Tibial nerve (tissue), 4 donors: Measurements from ENCODE around the gene NFASC. TPM values are rescaled to one million over a fixed set of nuclear protein-coding genes. Genes with fewer than 3 reads are reported as not detected.
A peak's percentile ranks its signal among the peaks of the same experiment; 100 is the strongest.

Source experiments
- DNase-seq, 2 donors: peaks; one replicate each; pipeline ENCODE4 v3.0.0-alpha.2; 2019; ENCODE audit warnings: low spot score in 2 of 2
- H3K27ac ChIP-seq, 4 donors: fragments of 200-600 bp; sonication (generic) in 3 of 4; one replicate each; pipeline ENCODE4 v1.5.1; 2017 to 2019; ENCODE audit warnings: mild to moderate bottlenecking in 1 of 4
- H3K27me3 ChIP-seq, 2 donors: fragments of 200-600 bp; sonication (generic) in 1 of 2; one replicate each; pipeline versions ENCODE4 v1.5.1 to v1.6.0; 2017 to 2019
- H3K36me3 ChIP-seq, 3 donors: fragments of 200-600 bp; sonication (generic); one replicate each; pipeline ENCODE4 v1.5.1; 2018 to 2019
- H3K4me1 ChIP-seq, 4 donors: fragments of 200-600 bp; sonication (generic) in 3 of 4; one replicate each; pipeline ENCODE4 v1.5.1; 2017 to 2019
- H3K4me3 ChIP-seq, 4 donors: fragments of 200-600 bp; sonication (generic) in 3 of 4; one replicate each; pipeline ENCODE4 v1.5.1; 2017 to 2019; ENCODE audit warnings: mild to moderate bottlenecking in 1 of 4, moderate library complexity in 1 of 4
- H3K9me3 ChIP-seq, 4 donors: fragments of 200-600 bp; sonication (generic) in 3 of 4; one replicate each; pipeline ENCODE4 v1.5.1; 2017 to 2019
- EP300 ChIP-seq, 2 donors: sonication (generic); formaldehyde crosslinking; IDR thresholded peaks; one replicate each; pipeline ENCODE4 v1.6.1; 2017; ENCODE audit warnings: antibody characterized with exemption in 2 of 2, mild to moderate bottlenecking in 1 of 2
- POLR2A ChIP-seq, 2 donors: fragments of 450-650 bp; IDR thresholded peaks; one replicate each; pipeline ENCODE4 v1.6.1; 2017; ENCODE audit warnings: antibody characterized with exemption in 2 of 2, mild to moderate bottlenecking in 2 of 2, moderate library complexity in 2 of 2
- WGBS, 2 donors: methylation state at CpG; one replicate each; pipeline ENCODE4 v1.1.5; 2018; 5-methylcytosine and 5-hydroxymethylcytosine counted together
- total RNA-seq, 4 donors: library from RNA; depleted of rRNA; stranded (reverse); fragments of >200 nt; gene quantifications; one replicate each; pipeline ENCODE4 v1.1.0, GENCODE V29; 2016
- TF ChIP-seq, protein P1 (sequence below), 5 experiments: fragments of 200-600 bp in 3 of 5; fragments of 450-650 bp in 2 of 5; sonication (generic) in 3 of 5; IDR thresholded peaks; one replicate each; pipeline ENCODE4 v1.5.1; 2016 to 2019; ENCODE audit warnings: antibody characterized with exemption in 5 of 5, mild to moderate bottlenecking in 3 of 5, moderate library complexity in 2 of 5

The NFASC gene
- total RNA-seq, 4 donors from 2014 or later = 69.9 to 112 (median 94.0) TPM

DNA sequence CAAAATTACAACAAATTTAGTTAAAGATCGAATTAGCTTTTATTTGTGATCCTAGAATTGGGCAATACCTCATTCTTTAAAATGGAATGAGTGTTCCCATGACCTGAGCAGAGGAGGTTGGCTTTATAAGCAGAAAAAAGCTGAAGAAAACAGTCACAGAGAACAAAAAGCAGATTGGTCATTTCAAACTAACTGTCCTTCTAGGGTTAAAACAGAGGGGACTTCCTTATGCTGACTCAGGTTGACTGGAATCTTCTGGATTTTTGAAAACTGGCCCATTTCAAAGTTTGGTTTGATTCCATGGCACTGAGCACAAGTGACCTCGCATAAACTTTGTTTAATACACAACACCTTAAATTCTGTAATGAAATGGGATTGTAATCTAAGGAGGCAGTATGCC, 17.6 kb downstream of the NFASC start:
- peaks cover 0 to 45% (median 17%) of the 10 kb centered on the region in 4 donors for H3K4me1 ChIP-seq
- H3K4me3 ChIP-seq = no peak overlapping the region
- no peaks in the 10 kb centered on the region for H3K9me3 ChIP-seq
- no peak for DNase-seq
- H3K27me3 ChIP-seq = no peaks in the 10 kb centered on the region
- H3K27ac ChIP-seq = peak overlapping the region in 3 of 4 donors; percentile 26 to 81 (median 74)
- 33 to 40% methylated on average over 2 of the region's 2 CpGs for WGBS, 2 donors
- H3K36me3 ChIP-seq = no peaks in the 10 kb centered on the region
- TF ChIP-seq POLR2A (IDR thresholded peaks at IDR 0.05) = no peak
- no peak for TF ChIP-seq EP300 (IDR thresholded peaks at IDR 0.05)

DNA sequence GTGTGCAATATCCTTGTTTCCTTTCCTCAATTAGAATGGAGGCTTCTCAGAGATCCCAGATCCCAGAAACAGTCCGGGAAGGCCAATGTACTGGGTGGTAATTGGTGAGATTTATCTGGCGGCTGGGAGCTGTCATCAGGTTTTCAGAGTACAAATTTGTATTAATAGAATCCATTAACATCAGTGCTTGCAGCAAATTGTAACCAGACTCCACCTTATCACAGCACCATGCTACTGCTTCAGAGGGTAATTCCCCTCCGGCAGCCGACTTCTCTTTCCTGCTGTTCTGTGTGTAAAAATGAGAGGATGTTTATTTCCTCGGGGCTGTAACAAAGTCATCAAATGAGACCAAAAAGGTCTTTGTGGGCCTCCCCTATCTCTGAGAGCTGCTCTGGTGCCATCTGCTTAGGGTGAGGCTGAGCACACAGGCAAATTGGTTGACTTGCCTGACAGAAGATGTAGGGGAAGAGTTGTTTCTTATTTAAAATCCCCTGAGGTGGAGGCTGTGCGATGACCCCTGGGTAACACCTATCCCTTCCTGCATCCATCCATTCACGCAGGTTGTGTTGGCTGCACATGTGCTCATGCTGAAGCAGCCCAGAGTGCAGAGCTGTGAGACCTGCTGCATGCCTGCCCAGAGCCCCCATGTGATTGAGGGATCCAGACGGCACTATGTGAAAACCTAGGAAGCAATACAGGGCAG, 19.2 kb downstream of the NFASC start:
- Histone ChIP-seq H3K4me1 (peaks cover 0 to 30% (median 13%) of the 10 kb centered on the region in 4 donors), H3K4me3 (no peak overlapping the region), H3K36me3 (no peaks in the 10 kb centered on the region), H3K27me3 (no peaks in the 10 kb centered on the region), H3K9me3 (no peaks in the 10 kb centered on the region), H3K27ac (peak overlapping the region in 2 of 4 donors; percentile 11 to 81)
- TF ChIP-seq, protein P1, sequence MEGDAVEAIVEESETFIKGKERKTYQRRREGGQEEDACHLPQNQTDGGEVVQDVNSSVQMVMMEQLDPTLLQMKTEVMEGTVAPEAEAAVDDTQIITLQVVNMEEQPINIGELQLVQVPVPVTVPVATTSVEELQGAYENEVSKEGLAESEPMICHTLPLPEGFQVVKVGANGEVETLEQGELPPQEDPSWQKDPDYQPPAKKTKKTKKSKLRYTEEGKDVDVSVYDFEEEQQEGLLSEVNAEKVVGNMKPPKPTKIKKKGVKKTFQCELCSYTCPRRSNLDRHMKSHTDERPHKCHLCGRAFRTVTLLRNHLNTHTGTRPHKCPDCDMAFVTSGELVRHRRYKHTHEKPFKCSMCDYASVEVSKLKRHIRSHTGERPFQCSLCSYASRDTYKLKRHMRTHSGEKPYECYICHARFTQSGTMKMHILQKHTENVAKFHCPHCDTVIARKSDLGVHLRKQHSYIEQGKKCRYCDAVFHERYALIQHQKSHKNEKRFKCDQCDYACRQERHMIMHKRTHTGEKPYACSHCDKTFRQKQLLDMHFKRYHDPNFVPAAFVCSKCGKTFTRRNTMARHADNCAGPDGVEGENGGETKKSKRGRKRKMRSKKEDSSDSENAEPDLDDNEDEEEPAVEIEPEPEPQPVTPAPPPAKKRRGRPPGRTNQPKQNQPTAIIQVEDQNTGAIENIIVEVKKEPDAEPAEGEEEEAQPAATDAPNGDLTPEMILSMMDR (IDR thresholded peaks at IDR 0.05) = no peak
- no peak for TF ChIP-seq EP300 (IDR thresholded peaks at IDR 0.05)
- no peak for TF ChIP-seq POLR2A (IDR thresholded peaks at IDR 0.05)
- 62 to 66% methylated on average over 8 of the region's 8 CpGs for WGBS, 2 donors
- DNase-seq = no peak

DNA sequence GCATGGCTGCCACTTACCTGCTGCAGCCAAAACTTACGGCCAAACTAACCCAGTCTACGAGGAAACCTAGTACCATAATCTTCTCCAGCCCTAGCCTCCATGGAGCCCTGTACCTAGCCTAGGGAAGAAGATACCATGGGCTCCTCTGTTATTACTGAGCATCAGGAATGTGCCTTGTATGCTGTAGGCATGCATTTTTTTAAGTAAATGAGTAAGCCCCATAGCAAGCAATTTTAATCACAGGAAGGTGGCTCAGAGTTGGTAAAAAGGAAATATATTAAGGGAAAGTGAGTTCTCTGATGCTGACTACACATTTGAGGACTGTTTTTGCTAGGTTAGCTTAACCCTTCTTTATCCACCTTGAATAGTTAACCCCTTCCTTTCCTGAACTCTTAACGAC, 21.2 kb downstream of the NFASC start:
- no peaks in the 10 kb centered on the region for H3K36me3 ChIP-seq
- WGBS, 2 donors = 71 to 89% methylated on average over 3 of the region's 3 CpGs
- H3K4me1 ChIP-seq = peaks cover 0 to 11% (median 5%) of the 10 kb centered on the region in 4 donors
- no peak for TF ChIP-seq POLR2A (IDR thresholded peaks at IDR 0.05)
- no peak for TF ChIP-seq EP300 (IDR thresholded peaks at IDR 0.05)
- TF ChIP-seq, protein P1 (IDR thresholded peaks at IDR 0.05) = no peak
- H3K27me3 ChIP-seq = no peaks in the 10 kb centered on the region
- DNase-seq = no peak
- peak overlapping the region in 1 of 4 donors; percentile 17 for H3K27ac ChIP-seq
- no peaks in the 10 kb centered on the region for H3K9me3 ChIP-seq
- no peak overlapping the region for H3K4me3 ChIP-seq

DNA sequence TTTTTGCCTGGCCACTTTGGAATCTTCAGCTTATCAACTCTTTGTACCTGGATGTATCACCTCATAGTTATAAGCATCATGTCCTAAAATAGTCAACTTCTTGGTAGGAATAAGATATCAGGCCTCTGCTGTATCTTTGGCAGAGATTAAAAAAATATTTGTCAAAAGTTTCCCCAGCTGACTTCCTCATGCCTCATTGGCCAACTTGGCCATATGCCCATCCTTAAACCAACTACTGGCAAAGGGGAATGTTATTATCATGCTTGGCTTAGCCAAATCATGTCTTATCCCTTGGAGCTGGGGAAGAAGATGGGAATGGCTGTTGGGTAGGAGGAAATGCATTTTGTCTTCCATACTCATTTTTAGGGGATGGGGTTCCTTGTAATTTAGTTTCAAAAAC, 23.4 kb downstream of the NFASC start:
- no peaks in the 10 kb centered on the region for H3K27me3 ChIP-seq
- peak overlapping the region in 2 of 4 donors; percentile 17 to 58 for H3K27ac ChIP-seq
- no peak overlapping the region for H3K4me3 ChIP-seq
- no peaks in the 10 kb centered on the region for H3K9me3 ChIP-seq
- peaks cover 0 to 8% (median 0%) of the 10 kb centered on the region in 4 donors for H3K4me1 ChIP-seq
- DNase-seq = no peak
- TF ChIP-seq POLR2A (IDR thresholded peaks at IDR 0.05) (no peak), EP300 (IDR thresholded peaks at IDR 0.05) (no peak)
- TF ChIP-seq, protein P1 (IDR thresholded peaks at IDR 0.05) = no peak
- H3K36me3 ChIP-seq = no peaks in the 10 kb centered on the region

DNA sequence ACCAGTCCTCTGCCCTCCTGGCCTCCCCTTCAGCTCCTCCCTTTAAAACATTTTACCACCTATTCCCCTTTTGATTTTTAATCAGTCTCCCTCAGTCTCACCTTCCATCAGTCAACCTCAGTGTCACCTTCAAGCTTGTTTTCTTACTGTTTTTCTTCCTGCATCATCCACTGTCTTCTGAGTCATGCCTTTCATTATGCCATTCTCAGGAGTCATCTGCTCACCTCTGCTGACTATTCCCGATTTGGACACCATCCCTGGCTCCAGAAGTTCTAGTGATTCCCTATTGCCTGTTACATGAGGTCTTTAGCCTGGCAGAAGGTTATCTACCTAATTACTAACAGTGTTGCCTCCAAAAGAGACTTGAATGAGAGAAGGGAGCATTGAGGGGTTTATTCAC, 23.9 kb downstream of the NFASC start:
- H3K4me3 ChIP-seq = no peak overlapping the region
- peak overlapping the region in 2 of 4 donors; percentile 42 to 58 for H3K27ac ChIP-seq
- no peak for TF ChIP-seq EP300 (IDR thresholded peaks at IDR 0.05)
- no peak for TF ChIP-seq POLR2A (IDR thresholded peaks at IDR 0.05)
- TF ChIP-seq, protein P1 (IDR thresholded peaks at IDR 0.05) = no peak
- no peaks in the 10 kb centered on the region for H3K9me3 ChIP-seq
- 67 to 83% methylated on average over 1 of the region's 1 CpG for WGBS, 2 donors
- no peaks in the 10 kb centered on the region for H3K36me3 ChIP-seq
- H3K4me1 ChIP-seq = peaks cover 0 to 8% (median 0%) of the 10 kb centered on the region in 4 donors
- no peak for DNase-seq
- H3K27me3 ChIP-seq = no peaks in the 10 kb centered on the region
